OCI-LY7 (cell line): ENCODE data around the gene NUDT6.

Experiments used
- EZH2phosphoT487 ChIP-seq: fragments of 200-600 bp; sonication (generic); IDR thresholded peaks from 2 replicates; pipeline ENCODE4 v1.6.1; 2018; ENCODE audit warnings: low read depth, borderline replicate concordance, mild to moderate bottlenecking, mixed run types, antibody characterized with exemption, low read length, moderate library complexity, mixed read lengths
- TF ChIP-seq, protein P1 (sequence below): fragments of 200-600 bp; sonication (generic); conservative IDR thresholded peaks from 2 replicates; pipeline ENCODE4 v1.5.1; 2014; ENCODE audit warnings: mild to moderate bottlenecking, antibody characterized with exemption, low read length, moderate library complexity, mixed read lengths

DNA sequence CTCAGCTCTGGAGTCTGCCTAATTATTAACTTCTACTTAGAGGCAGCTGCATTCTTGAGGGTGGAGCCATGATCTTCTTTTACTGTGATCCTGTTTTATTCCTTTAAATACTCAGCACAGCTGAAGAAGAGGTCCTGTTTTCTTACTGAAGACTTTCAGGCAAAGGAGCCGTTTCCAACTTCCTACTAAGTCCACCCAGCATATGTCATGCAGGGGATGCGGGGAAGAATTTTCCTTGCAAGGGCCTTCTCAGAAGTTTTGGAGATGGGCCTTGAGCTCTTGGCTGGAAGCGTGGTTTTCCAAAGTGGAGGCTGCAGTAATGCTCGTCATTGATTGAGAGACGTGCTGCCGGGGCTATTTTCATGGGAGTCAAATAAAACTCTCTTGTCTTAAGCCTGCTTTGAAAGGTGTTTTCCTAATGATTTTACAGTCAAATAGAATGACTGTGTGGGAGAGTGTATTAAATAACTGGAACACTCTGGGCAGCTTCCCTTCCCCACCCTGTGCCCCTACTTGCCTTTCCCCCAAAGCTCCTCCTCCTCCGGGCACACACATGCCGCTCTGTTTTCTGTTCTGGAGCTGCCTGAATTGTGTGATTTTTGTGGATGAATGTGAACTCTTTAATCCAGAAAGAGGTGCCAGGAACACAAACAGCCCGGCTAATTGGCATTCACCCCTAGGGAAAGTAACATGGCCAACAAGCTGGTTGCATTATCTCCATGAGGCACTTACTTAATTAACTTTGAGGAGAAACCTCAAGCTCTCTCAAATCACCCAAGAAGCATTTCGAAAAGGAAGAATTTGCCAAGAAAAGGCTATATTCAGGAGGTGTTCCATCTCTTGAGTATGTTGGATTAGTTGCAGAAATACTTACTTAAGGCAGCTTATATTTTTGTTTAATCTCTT, 67.7 kb downstream of the NUDT6 start:
- TF ChIP-seq, protein P1, sequence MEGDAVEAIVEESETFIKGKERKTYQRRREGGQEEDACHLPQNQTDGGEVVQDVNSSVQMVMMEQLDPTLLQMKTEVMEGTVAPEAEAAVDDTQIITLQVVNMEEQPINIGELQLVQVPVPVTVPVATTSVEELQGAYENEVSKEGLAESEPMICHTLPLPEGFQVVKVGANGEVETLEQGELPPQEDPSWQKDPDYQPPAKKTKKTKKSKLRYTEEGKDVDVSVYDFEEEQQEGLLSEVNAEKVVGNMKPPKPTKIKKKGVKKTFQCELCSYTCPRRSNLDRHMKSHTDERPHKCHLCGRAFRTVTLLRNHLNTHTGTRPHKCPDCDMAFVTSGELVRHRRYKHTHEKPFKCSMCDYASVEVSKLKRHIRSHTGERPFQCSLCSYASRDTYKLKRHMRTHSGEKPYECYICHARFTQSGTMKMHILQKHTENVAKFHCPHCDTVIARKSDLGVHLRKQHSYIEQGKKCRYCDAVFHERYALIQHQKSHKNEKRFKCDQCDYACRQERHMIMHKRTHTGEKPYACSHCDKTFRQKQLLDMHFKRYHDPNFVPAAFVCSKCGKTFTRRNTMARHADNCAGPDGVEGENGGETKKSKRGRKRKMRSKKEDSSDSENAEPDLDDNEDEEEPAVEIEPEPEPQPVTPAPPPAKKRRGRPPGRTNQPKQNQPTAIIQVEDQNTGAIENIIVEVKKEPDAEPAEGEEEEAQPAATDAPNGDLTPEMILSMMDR: no peak
- no peak for TF ChIP-seq EZH2phosphoT487
